ENCODE measurements around the gene NTMT1.

- TF ChIP-seq, protein P1, sequence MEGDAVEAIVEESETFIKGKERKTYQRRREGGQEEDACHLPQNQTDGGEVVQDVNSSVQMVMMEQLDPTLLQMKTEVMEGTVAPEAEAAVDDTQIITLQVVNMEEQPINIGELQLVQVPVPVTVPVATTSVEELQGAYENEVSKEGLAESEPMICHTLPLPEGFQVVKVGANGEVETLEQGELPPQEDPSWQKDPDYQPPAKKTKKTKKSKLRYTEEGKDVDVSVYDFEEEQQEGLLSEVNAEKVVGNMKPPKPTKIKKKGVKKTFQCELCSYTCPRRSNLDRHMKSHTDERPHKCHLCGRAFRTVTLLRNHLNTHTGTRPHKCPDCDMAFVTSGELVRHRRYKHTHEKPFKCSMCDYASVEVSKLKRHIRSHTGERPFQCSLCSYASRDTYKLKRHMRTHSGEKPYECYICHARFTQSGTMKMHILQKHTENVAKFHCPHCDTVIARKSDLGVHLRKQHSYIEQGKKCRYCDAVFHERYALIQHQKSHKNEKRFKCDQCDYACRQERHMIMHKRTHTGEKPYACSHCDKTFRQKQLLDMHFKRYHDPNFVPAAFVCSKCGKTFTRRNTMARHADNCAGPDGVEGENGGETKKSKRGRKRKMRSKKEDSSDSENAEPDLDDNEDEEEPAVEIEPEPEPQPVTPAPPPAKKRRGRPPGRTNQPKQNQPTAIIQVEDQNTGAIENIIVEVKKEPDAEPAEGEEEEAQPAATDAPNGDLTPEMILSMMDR (IDR thresholded peaks at IDR 0.05; ENCODE audit: insufficient read depth, low read length) = no peak
- no peak for TF ChIP-seq POLR2AphosphoS5 (IDR thresholded peaks at IDR 0.05; ENCODE audit: low read depth)
- no peak for TF ChIP-seq GABPA (IDR thresholded peaks at IDR 0.05; ENCODE audit: low read depth)
- TF ChIP-seq, protein P2, sequence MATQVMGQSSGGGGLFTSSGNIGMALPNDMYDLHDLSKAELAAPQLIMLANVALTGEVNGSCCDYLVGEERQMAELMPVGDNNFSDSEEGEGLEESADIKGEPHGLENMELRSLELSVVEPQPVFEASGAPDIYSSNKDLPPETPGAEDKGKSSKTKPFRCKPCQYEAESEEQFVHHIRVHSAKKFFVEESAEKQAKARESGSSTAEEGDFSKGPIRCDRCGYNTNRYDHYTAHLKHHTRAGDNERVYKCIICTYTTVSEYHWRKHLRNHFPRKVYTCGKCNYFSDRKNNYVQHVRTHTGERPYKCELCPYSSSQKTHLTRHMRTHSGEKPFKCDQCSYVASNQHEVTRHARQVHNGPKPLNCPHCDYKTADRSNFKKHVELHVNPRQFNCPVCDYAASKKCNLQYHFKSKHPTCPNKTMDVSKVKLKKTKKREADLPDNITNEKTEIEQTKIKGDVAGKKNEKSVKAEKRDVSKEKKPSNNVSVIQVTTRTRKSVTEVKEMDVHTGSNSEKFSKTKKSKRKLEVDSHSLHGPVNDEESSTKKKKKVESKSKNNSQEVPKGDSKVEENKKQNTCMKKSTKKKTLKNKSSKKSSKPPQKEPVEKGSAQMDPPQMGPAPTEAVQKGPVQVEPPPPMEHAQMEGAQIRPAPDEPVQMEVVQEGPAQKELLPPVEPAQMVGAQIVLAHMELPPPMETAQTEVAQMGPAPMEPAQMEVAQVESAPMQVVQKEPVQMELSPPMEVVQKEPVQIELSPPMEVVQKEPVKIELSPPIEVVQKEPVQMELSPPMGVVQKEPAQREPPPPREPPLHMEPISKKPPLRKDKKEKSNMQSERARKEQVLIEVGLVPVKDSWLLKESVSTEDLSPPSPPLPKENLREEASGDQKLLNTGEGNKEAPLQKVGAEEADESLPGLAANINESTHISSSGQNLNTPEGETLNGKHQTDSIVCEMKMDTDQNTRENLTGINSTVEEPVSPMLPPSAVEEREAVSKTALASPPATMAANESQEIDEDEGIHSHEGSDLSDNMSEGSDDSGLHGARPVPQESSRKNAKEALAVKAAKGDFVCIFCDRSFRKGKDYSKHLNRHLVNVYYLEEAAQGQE (IDR thresholded peaks at IDR 0.05; ENCODE audit: insufficient replicate concordance, low read depth) = no peak
Measured at GRCh38 chr9:129601082-129601674, 24.8 kb upstream of the NTMT1 start.
